Left lung (tissue), 10 donors: ENCODE results near the gene SCAI. TPM values are rescaled to one million over a fixed set of nuclear protein-coding genes. Genes with fewer than 3 reads are reported as not detected.

Experiments used
- ATAC-seq: fragments of 200-7000 bp; cut with Tn5 transposase; one replicate; pipeline ENCODE4 v1.9.1; 2020; ENCODE audit warnings: moderate library complexity
- DNase-seq, 4 donors: peaks; one replicate each; pipeline ENCODE4 v3.0.0-alpha.2; 2013 to 2020
- H3K27ac ChIP-seq, 2 donors: fragments of 200-600 bp; sonication (generic) in 1 of 2; one replicate each; pipeline versions ENCODE4 v1.5.0 to v1.8.0; 2020 to 2021
- H3K27me3 ChIP-seq, 2 donors: fragments of 200-600 bp; sonication (generic) in 1 of 2; one replicate each; pipeline versions ENCODE4 v1.5.0 to v1.8.0; 2020 to 2021
- H3K36me3 ChIP-seq, 2 donors: fragments of 200-600 bp; sonication (generic) in 1 of 2; one replicate each; pipeline versions ENCODE4 v1.5.0 to v1.8.0; 2020 to 2021
- H3K4me1 ChIP-seq, 2 donors: fragments of 200-600 bp; one replicate each; pipeline ENCODE4 v1.8.0; 2021
- H3K4me3 ChIP-seq, 2 donors: fragments of 200-600 bp; sonication (generic) in 1 of 2; one replicate each; pipeline versions ENCODE4 v1.5.0 to v1.8.0; 2020 to 2021; ENCODE audit warnings: mild to moderate bottlenecking in 1 of 2
- H3K9me3 ChIP-seq, 2 donors: fragments of 200-600 bp; sonication (generic) in 1 of 2; one replicate each; pipeline versions ENCODE4 v1.5.0 to v1.8.0; 2020 to 2021
- intact Hi-C, 2 donors: fragments of 100-400 bp; cut with DNase I; formaldehyde crosslinking; loops; one replicate each; pipeline versions ENCODE4 v1.11.2 to v1.14.2; 2022
- polyA plus RNA-seq, 6 donors: library from polyadenylated mRNA; unstranded; fragments of 120-200 nt; gene quantifications; one replicate each; pipeline ENCODE4 v1.2.1, GENCODE V29; 2013; ENCODE audit not compliant: insufficient read length in 6 of 6
- total RNA-seq, 2 donors: library from RNA; stranded (reverse); fragmentation: NEBNext Ultra II Directional; extraction: Animal tissue kit (Norgen Biotek cat#: 25700); gene quantifications; one replicate each; pipeline ENCODE4 v1.2.1, GENCODE V29; 2021
- TF ChIP-seq, protein P1 (sequence below), 2 donors: fragments of 200-600 bp; sonication (generic) in 1 of 2; IDR thresholded peaks; one replicate each; pipeline versions ENCODE4 v1.5.0 to v1.8.0; 2021; ENCODE audit warnings: antibody characterized with exemption in 2 of 2
- donor health status: DM: no; HTN: yes; CAD: no.
- donor health status: DM: no; HTN: no; CAD: no.

The SCAI gene
- total and polyA plus RNA-seq, 8 donors: 12.7 to 22.7 (median 15.7) TPM

DNA sequence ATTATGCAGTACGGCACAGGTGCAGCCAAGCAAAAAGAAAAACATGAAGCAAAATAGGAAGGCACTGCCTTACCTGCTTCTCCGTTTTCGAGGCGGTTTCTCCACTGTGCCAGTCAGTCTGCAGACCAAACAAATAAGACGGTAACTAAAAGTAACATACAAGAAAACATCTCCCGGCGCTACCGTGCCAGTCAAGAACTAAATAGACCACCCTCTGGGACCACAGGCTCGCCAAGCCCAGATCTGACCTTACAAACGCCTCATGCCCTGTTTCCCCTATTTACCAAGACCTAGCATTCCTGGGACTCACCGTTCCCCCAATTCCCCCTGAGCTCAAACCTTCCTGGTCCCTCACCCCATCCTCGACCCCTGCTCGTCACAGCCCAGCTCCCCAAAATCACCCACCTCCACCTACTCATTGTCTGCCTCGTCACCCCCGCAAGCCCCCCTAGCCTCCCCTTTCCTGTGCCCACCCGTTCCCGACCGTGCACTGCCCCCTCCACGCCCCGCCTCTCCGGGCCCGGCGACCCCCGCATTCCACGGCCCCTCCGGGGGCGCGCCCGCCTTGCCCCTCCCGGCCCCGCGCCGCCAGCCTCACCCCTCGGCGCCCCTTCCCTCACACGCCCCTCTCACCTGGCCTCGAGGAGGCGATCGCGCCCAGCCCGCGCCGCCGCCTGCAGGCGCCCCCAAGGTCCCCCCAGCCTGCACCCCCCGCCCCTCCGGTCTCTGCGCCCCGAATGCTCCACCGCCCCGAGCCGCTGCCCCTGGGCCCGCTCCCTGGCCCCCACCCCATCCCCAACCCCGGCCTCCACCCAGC is 560 bp downstream of the SCAI start:
- H3K27ac ChIP-seq: peak overlapping the region; percentile 46 to 50
- TF ChIP-seq, protein P1, sequence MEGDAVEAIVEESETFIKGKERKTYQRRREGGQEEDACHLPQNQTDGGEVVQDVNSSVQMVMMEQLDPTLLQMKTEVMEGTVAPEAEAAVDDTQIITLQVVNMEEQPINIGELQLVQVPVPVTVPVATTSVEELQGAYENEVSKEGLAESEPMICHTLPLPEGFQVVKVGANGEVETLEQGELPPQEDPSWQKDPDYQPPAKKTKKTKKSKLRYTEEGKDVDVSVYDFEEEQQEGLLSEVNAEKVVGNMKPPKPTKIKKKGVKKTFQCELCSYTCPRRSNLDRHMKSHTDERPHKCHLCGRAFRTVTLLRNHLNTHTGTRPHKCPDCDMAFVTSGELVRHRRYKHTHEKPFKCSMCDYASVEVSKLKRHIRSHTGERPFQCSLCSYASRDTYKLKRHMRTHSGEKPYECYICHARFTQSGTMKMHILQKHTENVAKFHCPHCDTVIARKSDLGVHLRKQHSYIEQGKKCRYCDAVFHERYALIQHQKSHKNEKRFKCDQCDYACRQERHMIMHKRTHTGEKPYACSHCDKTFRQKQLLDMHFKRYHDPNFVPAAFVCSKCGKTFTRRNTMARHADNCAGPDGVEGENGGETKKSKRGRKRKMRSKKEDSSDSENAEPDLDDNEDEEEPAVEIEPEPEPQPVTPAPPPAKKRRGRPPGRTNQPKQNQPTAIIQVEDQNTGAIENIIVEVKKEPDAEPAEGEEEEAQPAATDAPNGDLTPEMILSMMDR (IDR thresholded peaks at IDR 0.05): no peak
- H3K27me3 ChIP-seq: no peaks in the 10 kb centered on the region
- intact Hi-C loops: no loop called here
- ATAC-seq (no peak), DNase-seq (peak in 1 of 4 donors; percentile 84)
- no peaks in the 10 kb centered on the region for H3K36me3 ChIP-seq
- H3K9me3 ChIP-seq: no peaks in the 10 kb centered on the region
- H3K4me3 ChIP-seq: peak overlapping the region; percentile 47 to 58
- H3K4me1 ChIP-seq: peaks cover 4 to 32% of the 10 kb centered on the region in 2 donors

DNA sequence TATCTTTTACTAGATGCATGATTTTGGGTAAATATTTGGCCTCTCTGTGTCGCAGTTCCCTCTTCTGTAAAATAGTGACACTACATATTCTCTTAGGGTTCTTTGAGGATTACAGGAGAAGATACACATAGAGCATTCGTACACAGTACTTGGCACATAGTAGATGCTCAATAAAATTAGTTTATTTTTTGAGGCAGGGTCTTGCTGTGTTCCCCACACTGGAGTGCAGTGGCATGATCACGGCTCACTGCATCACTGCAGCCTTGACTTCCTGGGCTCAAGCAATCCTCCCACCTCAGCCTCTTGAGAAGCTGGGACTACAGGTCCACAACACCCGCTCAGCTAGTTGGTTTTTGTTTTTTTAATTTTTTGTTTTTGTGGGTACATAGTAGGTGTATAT is 1.6 kb downstream of the SCAI start:
- peaks cover 0 to 24% of the 10 kb centered on the region in 2 donors for H3K4me1 ChIP-seq
- H3K4me3 ChIP-seq: peak overlapping the region in 1 of 2 donors; percentile 58
- peak overlapping the region in 1 of 2 donors; percentile 5 for H3K27ac ChIP-seq
- no peaks in the 10 kb centered on the region for H3K27me3 ChIP-seq
- TF ChIP-seq, protein P1 (IDR thresholded peaks at IDR 0.05): no peak
- no peak for DNase-seq
- no peak for ATAC-seq
- no peaks in the 10 kb centered on the region for H3K36me3 ChIP-seq
- H3K9me3 ChIP-seq: no peaks in the 10 kb centered on the region
- intact Hi-C loops: no loop called here

DNA sequence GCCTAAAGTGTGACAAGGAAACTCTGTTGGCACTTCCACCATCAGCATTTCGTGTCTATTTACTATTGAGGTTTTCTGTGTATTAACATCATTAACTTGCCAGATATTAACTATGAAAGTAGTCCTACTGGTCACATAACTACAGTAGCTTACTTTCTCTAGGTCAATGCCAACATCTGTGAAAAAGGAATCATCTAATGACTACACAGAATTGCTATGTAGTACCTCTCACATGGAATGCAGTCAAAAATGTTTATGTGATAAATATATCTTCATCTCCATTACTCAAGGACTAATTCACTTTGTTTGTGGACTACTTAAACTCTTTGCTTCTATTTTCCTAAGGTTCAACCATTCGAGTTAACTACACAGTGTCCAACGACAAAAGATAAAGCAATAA is 2.1 kb downstream of the SCAI start:
- DNase-seq (no peak), ATAC-seq (peak; percentile 7)
- intact Hi-C loops: no loop called here
- Histone ChIP-seq H3K36me3 (no peaks in the 10 kb centered on the region), H3K9me3 (no peaks in the 10 kb centered on the region), H3K27ac (peak overlapping the region in 1 of 2 donors; percentile 5), H3K4me1 (peaks cover 0 to 21% of the 10 kb centered on the region in 2 donors), H3K4me3 (no peak overlapping the region), H3K27me3 (no peaks in the 10 kb centered on the region)
- TF ChIP-seq, protein P1 (IDR thresholded peaks at IDR 0.05): no peak

DNA sequence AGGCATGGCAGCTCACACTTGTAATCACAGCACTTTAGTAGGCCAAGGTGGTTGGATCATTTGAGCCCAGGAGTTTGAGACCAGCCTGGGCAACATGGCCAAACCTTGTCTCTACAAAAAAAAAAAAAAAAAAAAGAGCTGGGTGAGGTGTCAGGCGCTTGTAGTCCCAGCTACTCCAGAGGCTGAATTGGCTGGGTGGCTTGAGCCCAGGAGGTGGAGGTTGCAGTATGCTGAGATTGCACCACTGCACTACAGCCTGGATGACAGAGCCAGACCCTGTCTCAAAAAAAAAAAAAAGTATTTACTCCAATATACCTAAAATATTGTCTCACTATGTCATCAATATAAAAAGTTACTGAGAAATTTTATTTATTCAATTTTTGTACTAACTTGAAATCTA is 2.8 kb downstream of the SCAI start:
- intact Hi-C loops: no loop called here
- TF ChIP-seq, protein P1 (IDR thresholded peaks at IDR 0.05): no peak
- no peak overlapping the region for H3K4me3 ChIP-seq
- no peak for DNase-seq
- no peaks in the 10 kb centered on the region for H3K9me3 ChIP-seq
- ATAC-seq: no peak
- no peak overlapping the region for H3K27ac ChIP-seq
- H3K27me3 ChIP-seq: no peaks in the 10 kb centered on the region
- H3K36me3 ChIP-seq: no peaks in the 10 kb centered on the region
- peaks cover 0 to 18% of the 10 kb centered on the region in 2 donors for H3K4me1 ChIP-seq

DNA sequence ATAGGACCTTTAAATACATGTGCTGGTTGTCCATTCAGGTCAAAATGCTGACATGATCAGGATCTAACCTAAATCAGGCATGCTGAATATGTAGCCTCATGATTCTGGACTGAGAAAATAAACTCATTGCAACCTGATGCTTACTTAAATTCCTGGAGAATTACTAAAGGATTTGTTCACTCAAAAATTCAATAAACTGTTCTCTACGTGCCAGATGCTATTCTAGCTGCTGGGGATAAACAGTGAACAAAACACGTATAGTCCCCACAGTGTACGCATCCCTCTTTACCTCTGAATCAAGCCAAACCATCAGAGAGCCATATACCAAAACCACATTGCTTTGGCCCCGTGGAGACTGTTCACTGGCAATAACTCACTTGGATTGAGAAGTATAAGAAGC is 6.1 kb downstream of the SCAI start:
- intact Hi-C loops: no loop called here

More for the DNA sequence above, 6.1 kb downstream of the SCAI start:
- peaks cover 0 to 7% of the 10 kb centered on the region in 2 donors for H3K4me1 ChIP-seq
- DNase-seq (no peak), ATAC-seq (no peak)
- no peaks in the 10 kb centered on the region for H3K27me3 ChIP-seq
- TF ChIP-seq, protein P1 (IDR thresholded peaks at IDR 0.05): no peak
- no peaks in the 10 kb centered on the region for H3K9me3 ChIP-seq
- no peaks in the 10 kb centered on the region for H3K36me3 ChIP-seq
- H3K27ac ChIP-seq: no peak overlapping the region
- no peak overlapping the region for H3K4me3 ChIP-seq
